GM18868 (cell line): ENCODE data around the gene MYL10.

Experiments used
- ATAC-seq: cut with Tn5 transposase; IDR thresholded peaks from one replicate; pipeline ENCODE4 v1.9.1; 2021; ENCODE audit warnings: mild to moderate bottlenecking, moderate library complexity; ENCODE audit not compliant: unreplicated experiment

MYL10 gene

GRCh38 chr7:101629171-101629570 lies at the start of gene MYL10:
MYL10 (minus strand) TSS chr7:101629296; CDS start chr7:101629118, 178 bp downstream.
- ATAC-seq, result no peak

GRCh38 chr7:101678658-101679057 lies 49.6 kb upstream of the MYL10 start:
- no peak for ATAC-seq

DNA sequence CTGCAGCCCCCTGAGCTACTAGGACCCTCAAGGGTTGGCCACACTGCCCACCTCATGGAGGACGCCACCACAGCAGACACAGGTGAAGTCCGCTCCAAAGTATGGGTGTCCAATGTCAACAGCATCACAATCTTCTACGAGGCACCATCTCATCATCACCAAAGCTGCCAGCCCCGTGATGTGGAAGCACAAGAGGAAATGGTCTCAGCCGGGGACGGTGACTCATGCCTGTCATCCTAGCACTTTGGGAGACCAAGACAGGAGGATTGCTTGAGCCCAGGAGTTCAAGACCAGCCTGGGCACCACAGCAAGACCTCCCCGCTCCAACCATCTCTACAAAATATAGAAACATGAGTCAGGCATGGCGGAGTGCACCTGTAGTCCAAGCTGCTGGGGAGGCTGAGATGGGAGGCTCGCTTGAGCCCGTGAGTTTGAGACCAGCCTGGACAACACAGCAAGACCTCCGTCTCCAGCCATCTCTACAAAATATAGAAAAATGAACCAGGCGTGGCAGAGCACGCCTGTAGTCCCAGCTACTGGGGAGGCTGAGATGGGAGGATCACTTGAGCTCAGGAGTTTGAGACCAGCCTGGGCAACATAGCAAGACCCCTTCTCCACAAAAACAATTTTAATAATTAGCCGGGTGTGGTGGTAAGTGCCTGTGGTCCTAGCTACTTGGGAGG lies 48.8 kb upstream of the MYL10 start:
- no peak for ATAC-seq

- ATAC-seq, result no peak
Measured at GRCh38 chr7:101677391-101677790, 48.3 kb upstream of the MYL10 start.

- ATAC-seq, result no peak
Measured at GRCh38 chr7:101676956-101677355, 47.9 kb upstream of the MYL10 start.

DNA sequence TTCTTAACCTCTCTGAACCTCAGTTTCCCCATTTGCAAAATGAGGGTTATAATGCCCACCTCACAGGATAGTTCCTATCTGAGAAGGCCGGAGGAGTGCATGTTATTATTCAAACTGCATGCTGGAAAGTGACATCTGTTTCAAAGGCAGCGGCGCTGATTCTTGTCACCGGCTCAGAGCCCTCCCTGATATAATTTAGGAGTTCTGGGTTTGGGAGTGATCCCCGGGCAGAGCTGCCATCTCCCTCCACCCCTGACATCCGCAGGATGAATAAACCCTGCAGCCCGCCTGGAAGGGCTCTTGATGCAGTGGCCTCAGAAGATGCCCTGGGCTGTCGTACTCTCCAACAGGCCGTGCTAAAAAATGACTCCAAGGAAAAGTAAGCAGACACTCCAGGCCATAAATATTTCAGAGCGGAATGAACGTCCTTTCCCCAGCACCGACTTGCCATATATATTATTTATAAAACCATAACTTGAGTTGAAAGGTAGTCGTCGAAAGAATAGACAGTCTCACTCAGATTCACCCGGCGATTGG lies 47.0 kb upstream of the MYL10 start:
- ATAC-seq, result no peak

DNA sequence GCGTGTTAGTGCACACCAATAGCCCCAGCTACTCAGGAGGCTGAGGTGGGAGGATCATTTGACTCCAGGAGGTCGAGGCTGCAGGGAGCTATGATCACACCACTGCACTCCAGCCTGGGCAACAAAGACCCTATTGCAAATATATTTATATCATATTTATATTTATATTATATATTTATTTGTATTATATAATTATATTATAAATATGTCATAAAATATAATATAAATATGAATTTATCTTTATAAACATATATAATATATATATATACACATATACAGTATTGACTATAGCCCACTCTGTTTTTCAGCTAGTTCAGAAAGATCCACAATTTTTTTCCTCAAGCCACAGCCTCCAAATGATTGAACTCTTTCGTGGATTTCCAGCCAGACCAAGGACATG lies 45.3 kb upstream of the MYL10 start:
- no peak for ATAC-seq

DNA sequence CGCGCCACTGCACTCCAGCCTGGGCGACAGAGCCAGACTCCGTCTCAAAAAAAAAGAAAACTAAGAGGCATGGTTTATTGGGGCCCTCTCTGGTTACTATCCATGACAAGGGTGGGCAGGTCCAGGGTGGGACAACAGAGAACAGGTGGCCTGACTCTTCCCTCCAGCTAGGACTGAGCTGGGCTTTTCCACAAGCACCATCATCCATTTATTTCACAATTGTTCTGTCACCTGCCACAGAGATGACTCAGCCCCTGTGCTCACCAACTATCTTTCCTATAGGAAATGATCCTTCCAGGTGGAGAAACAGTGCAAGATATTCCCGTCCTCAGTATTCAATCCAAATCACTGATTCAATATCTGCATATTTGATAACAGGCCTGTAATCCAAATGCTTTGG lies 44.9 kb upstream of the MYL10 start:
- no peak for ATAC-seq

DNA sequence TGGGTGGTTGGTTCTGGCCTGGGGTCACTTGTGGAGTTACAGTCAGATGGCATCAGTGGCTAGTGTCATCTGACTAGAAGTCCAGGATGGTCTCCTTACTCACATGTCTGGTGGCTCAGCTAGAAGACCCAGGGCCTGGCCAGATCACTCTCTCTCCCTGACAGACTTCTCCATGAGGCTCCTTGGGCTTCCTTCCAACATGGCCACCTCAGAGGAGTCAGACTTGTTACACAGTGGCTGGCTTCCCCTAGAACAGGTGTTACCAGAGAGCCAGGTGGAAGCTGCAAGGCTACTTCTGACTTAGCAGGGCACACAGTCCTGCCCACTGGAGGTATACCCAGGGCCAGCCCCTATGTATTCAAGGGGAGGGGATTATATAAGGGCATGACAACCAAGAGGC lies 44.2 kb upstream of the MYL10 start:
- no peak for ATAC-seq

GRCh38 chr7:101671371-101672356 lies 42.6 kb upstream of the MYL10 start:
- ATAC-seq, result no peak

DNA sequence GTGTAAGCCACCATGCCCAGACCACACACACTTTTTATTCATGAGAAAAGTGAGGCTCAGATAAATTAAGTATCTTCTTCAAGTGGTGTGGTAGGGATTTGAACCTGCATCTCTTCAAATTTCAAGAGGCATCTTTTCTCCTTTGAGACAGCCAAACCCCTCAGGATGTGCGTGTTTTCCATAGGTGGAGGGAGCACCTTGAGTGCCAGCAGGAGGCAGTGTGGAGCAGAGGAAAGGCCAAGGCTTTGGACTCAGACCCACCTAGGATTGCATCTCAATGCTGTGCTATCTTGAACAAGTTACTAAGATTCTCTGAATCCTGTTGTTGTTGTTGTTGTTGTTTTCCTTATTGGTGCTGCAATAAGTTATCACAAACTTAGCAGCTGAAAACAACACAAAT lies 40.2 kb upstream of the MYL10 start:
- ATAC-seq, result no peak

DNA sequence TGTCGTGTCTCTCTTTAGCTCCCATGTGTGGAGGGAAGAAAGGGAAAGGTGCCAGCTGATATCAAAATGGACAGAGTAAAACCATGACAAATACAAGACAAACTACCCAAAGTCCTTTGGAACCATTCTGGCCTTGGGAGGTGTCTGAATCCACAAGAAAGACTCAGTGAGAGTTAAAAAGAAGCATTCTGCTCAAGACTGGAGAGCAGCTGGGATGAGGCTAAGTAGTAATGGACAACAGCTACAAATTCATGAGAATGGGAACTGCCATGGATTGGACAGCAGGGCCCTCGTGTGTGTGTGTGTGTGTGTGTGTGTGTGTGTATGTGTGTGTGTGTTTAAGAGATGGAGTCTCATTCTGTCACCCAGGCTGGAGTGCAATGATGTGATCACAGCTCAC lies 39.6 kb upstream of the MYL10 start:
- ATAC-seq, result no peak

GRCh38 chr7:101667920-101668319 lies 38.8 kb upstream of the MYL10 start:
- no peak for ATAC-seq

DNA sequence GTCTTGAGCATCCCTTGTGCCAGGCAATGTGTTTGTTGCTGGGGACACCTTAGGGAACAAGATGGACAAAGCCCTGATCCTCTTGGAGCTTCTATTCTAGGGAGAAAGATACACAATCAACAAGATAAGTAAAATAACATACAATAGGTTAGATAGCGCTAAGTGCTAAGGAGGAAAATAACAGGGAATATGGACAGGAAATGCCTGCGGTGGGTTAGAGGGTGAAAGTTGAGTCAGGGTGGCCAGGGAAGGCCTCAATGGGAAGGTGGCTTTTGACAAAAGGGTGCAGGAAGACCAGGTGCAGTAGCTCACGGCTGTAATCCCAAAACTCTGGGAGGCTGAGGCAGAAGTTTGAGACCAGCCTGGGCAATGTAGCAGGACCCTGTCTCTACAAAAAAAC lies 38.3 kb upstream of the MYL10 start:
- no peak for ATAC-seq

DNA sequence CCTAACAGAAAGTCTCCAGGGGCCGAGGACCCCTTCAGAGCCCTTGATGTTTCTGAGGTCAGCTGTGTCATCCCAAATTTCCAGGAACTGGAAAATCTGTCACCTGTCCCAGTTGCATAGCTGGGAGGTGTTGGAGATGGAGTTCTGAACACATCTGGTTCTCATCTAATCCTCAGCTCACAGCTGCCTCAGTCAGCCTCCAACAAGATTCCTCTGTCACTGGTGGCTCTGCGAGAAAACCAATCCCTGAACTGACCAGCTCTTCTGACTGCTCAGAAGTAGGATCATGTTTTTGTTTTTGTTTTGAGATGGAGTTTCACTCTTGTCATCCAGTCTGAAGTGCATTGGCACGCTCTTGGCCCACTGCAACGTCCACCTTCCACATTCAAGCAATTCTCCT lies 37.6 kb upstream of the MYL10 start:
- ATAC-seq, result no peak

- no peak for ATAC-seq
Measured at GRCh38 chr7:101666293-101666692, 37.2 kb upstream of the MYL10 start.

GRCh38 chr7:101664893-101665471 lies 35.9 kb upstream of the MYL10 start:
- no peak for ATAC-seq

DNA sequence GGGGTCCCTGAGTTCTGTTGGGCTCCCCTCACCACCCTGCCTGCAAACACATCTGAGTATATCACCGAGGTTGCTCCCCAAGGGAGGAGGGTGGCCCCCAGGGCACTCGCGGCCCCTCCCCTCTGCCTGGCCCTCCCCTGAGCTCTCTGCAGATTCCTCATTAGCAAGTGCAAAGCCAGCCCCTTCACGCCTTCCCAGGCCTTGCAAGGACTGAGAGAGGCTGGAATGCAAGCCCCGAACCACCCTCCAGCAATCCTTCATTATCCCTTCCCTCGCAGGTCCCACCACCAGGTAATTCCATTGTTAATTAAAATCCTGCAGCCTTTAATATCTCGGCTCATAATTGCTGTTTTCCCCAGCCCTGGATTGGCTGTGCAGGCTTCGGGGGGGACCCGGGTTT lies 35.3 kb upstream of the MYL10 start:
- no peak for ATAC-seq

GRCh38 chr7:101663747-101664146 lies 34.7 kb upstream of the MYL10 start:
- ATAC-seq, result no peak

- no peak for ATAC-seq
Measured at GRCh38 chr7:101662447-101662998, 33.4 kb upstream of the MYL10 start.

DNA sequence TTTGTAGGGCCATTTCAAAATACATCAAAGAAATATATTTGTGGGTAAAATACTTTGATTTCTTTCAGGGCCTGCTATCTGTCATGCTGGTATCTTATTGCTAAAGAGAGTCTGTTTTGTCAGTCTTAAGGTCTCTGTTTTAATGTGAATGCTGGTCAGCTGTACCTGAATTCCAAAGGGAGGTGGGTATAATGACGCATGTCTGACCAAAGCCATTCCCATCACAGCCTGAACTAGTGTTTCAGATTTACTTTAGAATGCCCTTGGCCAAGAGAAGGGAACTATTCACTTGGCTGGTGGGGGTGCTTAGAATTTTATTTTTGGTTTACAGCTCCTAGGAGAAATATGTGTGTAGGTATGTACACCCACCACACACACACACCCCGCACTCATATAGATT lies 30.6 kb upstream of the MYL10 start:
- no peak for ATAC-seq
